ENCODE data around the gene WBP1L. TPM values are rescaled to one million over a fixed set of nuclear protein-coding genes. Genes with fewer than 3 reads are reported as not detected.
A peak's percentile ranks its signal among the peaks of the same experiment; 100 is the strongest.

Gene WBP1L
- total RNA-seq, 2 experiments from 2014 or later, result 17.6 to 24.4 TPM

DNA sequence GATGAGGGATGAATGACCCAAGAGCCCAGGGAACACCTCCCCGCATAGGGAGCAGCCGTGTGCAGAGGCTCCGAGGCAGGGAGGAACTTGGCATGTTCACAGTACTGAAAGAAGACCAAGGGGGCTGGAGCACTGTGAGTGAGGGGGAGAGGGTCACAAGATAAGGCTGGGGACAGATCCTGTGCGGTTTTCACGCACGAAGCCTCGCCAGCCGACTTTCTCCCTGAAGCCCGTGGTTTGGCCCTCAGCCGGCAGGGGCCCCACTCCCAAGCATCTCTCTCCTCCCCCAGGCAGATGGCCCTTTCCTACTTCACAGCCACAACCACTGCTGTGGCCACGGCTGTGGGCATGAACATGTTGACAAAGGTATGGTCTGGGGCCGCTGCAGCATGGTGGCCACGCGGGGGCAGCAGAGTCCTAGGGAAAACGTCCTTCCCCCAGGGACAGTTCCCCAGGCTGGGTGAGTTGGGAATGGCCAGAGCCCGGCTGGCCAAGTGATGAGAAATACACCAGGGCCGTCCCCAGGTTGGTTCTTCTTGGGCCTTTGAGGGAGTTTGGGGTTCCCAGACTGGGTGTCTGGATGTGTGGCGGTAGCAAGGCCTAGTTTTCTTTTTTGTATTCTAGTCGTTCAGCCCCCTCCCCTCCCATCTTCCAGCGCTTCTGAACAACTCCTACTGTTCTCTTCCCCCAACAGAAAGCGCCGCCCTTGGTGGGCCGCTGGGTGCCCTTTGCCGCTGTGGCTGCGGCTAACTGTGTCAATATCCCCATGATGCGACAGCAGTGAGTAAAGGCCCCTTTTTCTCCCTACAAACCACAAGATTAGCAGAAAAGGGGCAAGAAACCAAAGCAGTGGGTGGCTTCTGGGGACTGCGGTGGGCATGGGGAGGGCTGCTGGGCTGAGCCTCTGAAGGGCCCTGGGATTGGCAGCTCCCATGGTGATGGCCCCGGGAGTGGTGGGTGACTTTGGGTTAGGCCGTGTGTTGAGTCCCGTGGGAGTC, 14.4 kb upstream of the WBP1L start:
- intact Hi-C loops (cut with micrococcal nuclease; ENCODE audit: unreplicated experiment), result loop anchor here (1.0 kb wide), 1 partner anchor 172 kb away; no protein-coding TSS in a partner anchor
- no TSS peak for BruUV-seq (replicated peaks)
- Histone ChIP-seq H3K27ac (ENCODE audit: low read depth, low read length, poor library complexity, severe bottlenecking) (no peak overlapping the region), H3K9me3 (ENCODE audit: low read length) (no peaks in the 10 kb centered on the region), H3K79me2 (ENCODE audit: insufficient read depth, low read depth, low read length) (peaks cover 6% of the 10 kb centered on the region; the same call in 1 of the 2 replicates), H2AFZ (ENCODE audit: low read length) (no peak overlapping the region), H4K20me1 (ENCODE audit: insufficient read depth, low read length) (no peaks in the 10 kb centered on the region), H3K9me2 (ENCODE audit: insufficient read depth, low read length) (no peaks in the 10 kb centered on the region), H3K36me3 (ENCODE audit: insufficient read depth, low read length) (peaks cover 81% of the 10 kb centered on the region), H3K4me2 (ENCODE audit: low read length) (no peak overlapping the region), H3K4me3 (ENCODE audit: low read depth, low read length, poor library complexity, severe bottlenecking) (no peak overlapping the region), H3K4me1 (ENCODE audit: insufficient read depth, low read length, poor library complexity, severe bottlenecking) (no peaks in the 10 kb centered on the region)
- no peak for DNase-seq (ENCODE audit: low spot score)
- ChIA-PET CTCF (ENCODE audit: unreplicated experiment) (no interaction called here), POLR2A (no interaction called here)
- TF ChIP-seq EZH2phosphoT487 (IDR thresholded peaks at IDR 0.05; ENCODE audit: borderline replicate concordance, low read depth, low read length), result no peak
- TF ChIP-seq, protein P1, sequence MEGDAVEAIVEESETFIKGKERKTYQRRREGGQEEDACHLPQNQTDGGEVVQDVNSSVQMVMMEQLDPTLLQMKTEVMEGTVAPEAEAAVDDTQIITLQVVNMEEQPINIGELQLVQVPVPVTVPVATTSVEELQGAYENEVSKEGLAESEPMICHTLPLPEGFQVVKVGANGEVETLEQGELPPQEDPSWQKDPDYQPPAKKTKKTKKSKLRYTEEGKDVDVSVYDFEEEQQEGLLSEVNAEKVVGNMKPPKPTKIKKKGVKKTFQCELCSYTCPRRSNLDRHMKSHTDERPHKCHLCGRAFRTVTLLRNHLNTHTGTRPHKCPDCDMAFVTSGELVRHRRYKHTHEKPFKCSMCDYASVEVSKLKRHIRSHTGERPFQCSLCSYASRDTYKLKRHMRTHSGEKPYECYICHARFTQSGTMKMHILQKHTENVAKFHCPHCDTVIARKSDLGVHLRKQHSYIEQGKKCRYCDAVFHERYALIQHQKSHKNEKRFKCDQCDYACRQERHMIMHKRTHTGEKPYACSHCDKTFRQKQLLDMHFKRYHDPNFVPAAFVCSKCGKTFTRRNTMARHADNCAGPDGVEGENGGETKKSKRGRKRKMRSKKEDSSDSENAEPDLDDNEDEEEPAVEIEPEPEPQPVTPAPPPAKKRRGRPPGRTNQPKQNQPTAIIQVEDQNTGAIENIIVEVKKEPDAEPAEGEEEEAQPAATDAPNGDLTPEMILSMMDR (conservative IDR thresholded peaks at IDR 0.05; ENCODE audit: low read length), result peak; percentile 75

DNA sequence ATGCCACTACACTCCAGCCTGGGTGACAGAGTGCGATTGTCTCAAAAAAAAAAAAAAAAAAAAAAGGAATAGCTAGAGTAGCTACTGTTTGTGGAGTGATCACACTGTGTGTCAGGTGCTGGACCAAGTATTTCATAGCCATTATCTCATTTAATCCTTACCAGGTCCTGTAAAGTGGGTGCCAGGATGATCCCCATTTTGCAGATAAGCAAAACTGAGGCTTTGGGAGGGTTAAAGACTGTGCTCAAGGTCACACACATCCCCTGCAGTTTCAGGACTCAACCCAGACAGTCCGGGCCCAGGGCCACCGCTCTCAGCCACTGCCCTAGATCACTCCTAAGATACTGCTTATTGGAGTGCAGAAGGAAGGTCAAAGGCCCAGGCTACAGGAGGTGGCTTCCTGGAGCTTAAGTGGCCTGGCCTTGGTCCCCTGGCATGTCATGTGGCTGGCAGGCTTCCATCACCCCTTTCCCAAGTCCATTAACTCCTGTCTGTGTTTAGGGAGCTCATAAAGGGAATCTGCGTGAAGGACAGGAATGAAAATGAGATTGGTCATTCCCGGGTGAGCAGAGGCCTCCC, 12.4 kb upstream of the WBP1L start:
- Histone ChIP-seq H3K4me2 (ENCODE audit: low read length) (no peak overlapping the region), H2AFZ (ENCODE audit: low read length) (no peak overlapping the region), H3K79me2 (ENCODE audit: insufficient read depth, low read depth, low read length) (no peaks in the 10 kb centered on the region), H3K36me3 (ENCODE audit: insufficient read depth, low read length) (peaks cover 75% of the 10 kb centered on the region), H3K4me1 (ENCODE audit: insufficient read depth, low read length, poor library complexity, severe bottlenecking) (no peaks in the 10 kb centered on the region), H4K20me1 (ENCODE audit: insufficient read depth, low read length) (no peaks in the 10 kb centered on the region), H3K9me2 (ENCODE audit: insufficient read depth, low read length) (no peaks in the 10 kb centered on the region), H3K4me3 (ENCODE audit: low read depth, low read length, poor library complexity, severe bottlenecking) (no peak overlapping the region), H3K9me3 (ENCODE audit: low read length) (no peaks in the 10 kb centered on the region), H3K27ac (ENCODE audit: low read depth, low read length, poor library complexity, severe bottlenecking) (no peak overlapping the region)
- ChIA-PET POLR2A (interaction anchor here (0.6 to 2.0 kb wide), 2 partner anchors 10 to 231 kb away, joined by 3 to 7 read pairs; no protein-coding TSS in a partner anchor), CTCF (ENCODE audit: unreplicated experiment) (interaction anchor here (0.6 kb wide), 1 partner anchor 53 kb away, joined by 8 read pairs; no protein-coding TSS in a partner anchor)
- TF ChIP-seq, protein P1 (conservative IDR thresholded peaks at IDR 0.05; ENCODE audit: low read length), result no peak
- no peak for TF ChIP-seq EZH2phosphoT487 (IDR thresholded peaks at IDR 0.05; ENCODE audit: borderline replicate concordance, low read depth, low read length)
- intact Hi-C loops (cut with micrococcal nuclease; ENCODE audit: unreplicated experiment), result no loop called here
- no peak for DNase-seq (ENCODE audit: low spot score)
- no TSS peak for BruUV-seq (replicated peaks)
